Kidney (tissue), 14 donors: ENCODE data around the gene NTNG1. TPM values are rescaled to one million over a fixed set of nuclear protein-coding genes. Genes with fewer than 3 reads are reported as not detected.

Experiments used
- DNase-seq, 5 donors: peaks; one replicate each; pipeline ENCODE4 v3.0.0-alpha.2; 2013 to 2020
- FAIRE-seq: peaks from 2 replicates; lab custom pipeline; 2012; peaks lifted over from hg19 to GRCh38; lab: Jason Lieb, UNC
- H3K27ac ChIP-seq, 2 donors: one replicate each; pipeline ENCODE4 v1.7.0; 2013; ENCODE audit warnings: low read depth in 2 of 2, low read length in 2 of 2, inconsistent platforms in 1 of 2
- H3K27me3 ChIP-seq: one replicate; pipeline ENCODE4 v1.7.1; 2013; ENCODE audit warnings: low read length, inconsistent platforms; ENCODE audit not compliant: control insufficient read depth, insufficient read depth
- H3K36me3 ChIP-seq, 3 donors: one replicate each; pipeline versions ENCODE4 v1.7.0 to v1.7.1; 2013; ENCODE audit warnings: low read length in 3 of 3, control low read depth in 1 of 3, inconsistent platforms in 1 of 3; ENCODE audit not compliant: insufficient read depth in 3 of 3, control insufficient read depth in 2 of 3
- H3K4me1 ChIP-seq, 3 donors: one replicate each; pipeline versions ENCODE4 v1.7.0 to v1.7.1; 2013; ENCODE audit warnings: low read length in 3 of 3, inconsistent platforms in 1 of 3, low read depth in 1 of 3; ENCODE audit not compliant: control insufficient read depth in 2 of 3, insufficient read depth in 2 of 3
- H3K4me3 ChIP-seq, 3 donors: one replicate each; pipeline versions ENCODE4 v1.7.0 to v1.8.1; 2013; ENCODE audit warnings: low read length in 3 of 3, control low read depth in 1 of 3, inconsistent platforms in 1 of 3
- H3K9ac ChIP-seq, 3 donors: one replicate each; pipeline versions ENCODE4 v1.7.0 to v1.7.1; 2013; ENCODE audit warnings: low read length in 3 of 3, control low read depth in 1 of 3, inconsistent platforms in 1 of 3
- H3K9me3 ChIP-seq, 3 donors: one replicate each; pipeline versions ENCODE4 v1.7.0 to v1.7.1; 2013; ENCODE audit warnings: low read length in 3 of 3, control low read depth in 1 of 3, inconsistent platforms in 1 of 3; ENCODE audit not compliant: control insufficient read depth in 2 of 3, insufficient read depth in 1 of 3
- CTCF ChIP-seq: IDR thresholded peaks from 3 replicates; pipeline ENCODE4 v1.5.1; 2012; ENCODE audit warnings: mild to moderate bottlenecking, moderate library complexity, borderline replicate concordance; ENCODE audit not compliant: insufficient read depth; ENCODE audit errors: extremely low read depth
- intact Hi-C: fragments of 100-400 bp; cut with DNase I; formaldehyde crosslinking; loops from one replicate; pipeline ENCODE4 v1.11.1; 2022
- polyA plus RNA-seq: library from polyadenylated mRNA; stranded (reverse); fragments of 350-450 nt; fragmentation: Illumina TruSeq; extraction: RNeasy Lipid Tissue Mini Kit (QIAGEN cat#74804); gene quantifications from one replicate; pipeline ENCODE4 v1.2.3, GENCODE V29; 2014; ENCODE audit warnings: low read depth, low replicate concordance; ENCODE audit not compliant: insufficient read depth
- total RNA-seq: library from RNA; stranded (reverse); fragmentation: NEBNext Ultra II Directional; extraction: Animal tissue kit (Norgen Biotek cat#: 25700); gene quantifications from one replicate; pipeline ENCODE4 v1.2.1, GENCODE V29; 2021
- donor health status: control.
- donor health status: control.
- donor health status: control.
- donor health status: control.
- donor health status: control.
- donor health status: DM: yes; HTN: yes; CAD: no.
- donor health status: Normal renal cell carcinoma (clear cell type).

The NTNG1 gene
- total and polyA plus RNA-seq, 2 donors from 2014 or later = 2.8 to 7.7 TPM

DNA sequence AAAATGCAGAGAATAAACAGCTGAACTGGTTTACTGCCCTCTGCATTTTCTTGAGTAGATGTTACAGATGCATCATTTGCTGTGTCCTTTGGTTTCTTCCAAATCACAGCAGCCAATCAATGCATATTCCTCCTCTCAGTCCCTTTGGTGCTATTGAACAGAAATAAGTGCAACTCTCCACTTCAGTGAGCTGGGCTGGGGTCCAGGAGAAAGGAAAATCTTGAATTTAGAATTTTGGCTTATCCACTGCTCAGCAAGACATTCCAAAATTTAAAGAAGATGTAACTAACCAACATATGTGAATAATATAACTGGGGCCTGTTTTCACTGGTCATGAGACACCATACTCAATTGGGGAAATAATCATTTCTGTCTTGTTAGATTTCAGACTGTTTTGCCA, 45.2 kb upstream of the NTNG1 start:
- H3K9ac ChIP-seq = no peak overlapping the region
- H3K27ac ChIP-seq = no peak overlapping the region
- no peaks in the 10 kb centered on the region for H3K36me3 ChIP-seq
- TF ChIP-seq CTCF = no peak
- no peak overlapping the region for H3K4me3 ChIP-seq
- DNase-seq = no peak
- no peak for FAIRE-seq
- no peaks in the 10 kb centered on the region for H3K9me3 ChIP-seq
- no peaks in the 10 kb centered on the region for H3K27me3 ChIP-seq
- intact Hi-C loops = no loop called here
- H3K4me1 ChIP-seq = no peaks in the 10 kb centered on the region

DNA sequence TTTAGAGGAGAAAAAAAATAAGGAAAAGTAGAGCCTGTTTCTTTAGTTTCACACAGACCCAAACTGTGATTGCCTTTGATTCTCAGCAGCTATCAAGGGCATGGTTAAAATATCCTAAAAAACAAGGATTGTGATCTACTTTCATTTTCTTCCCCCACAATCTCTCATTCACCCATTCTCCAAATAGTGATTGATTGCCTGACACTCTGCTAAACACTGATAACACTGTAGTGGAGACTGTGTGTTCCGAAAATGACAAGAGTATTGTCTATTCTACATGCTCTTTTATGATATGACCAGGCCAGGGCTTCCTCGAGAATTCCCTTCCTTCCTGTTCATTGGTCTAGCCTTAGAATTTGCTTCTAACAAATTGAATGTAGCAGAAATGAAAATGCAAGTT, 44.1 kb upstream of the NTNG1 start:
- no peak overlapping the region for H3K4me3 ChIP-seq
- no peaks in the 10 kb centered on the region for H3K36me3 ChIP-seq
- H3K9ac ChIP-seq = no peak overlapping the region
- intact Hi-C loops = no loop called here
- no peaks in the 10 kb centered on the region for H3K4me1 ChIP-seq
- FAIRE-seq = no peak
- no peak overlapping the region for H3K27ac ChIP-seq
- no peaks in the 10 kb centered on the region for H3K9me3 ChIP-seq
- no peak for TF ChIP-seq CTCF
- DNase-seq = no peak
- no peaks in the 10 kb centered on the region for H3K27me3 ChIP-seq

- H3K9ac ChIP-seq = no peak overlapping the region
- H3K4me1 ChIP-seq = no peaks in the 10 kb centered on the region
- intact Hi-C loops = no loop called here
- DNase-seq (no peak), FAIRE-seq (no peak)
- no peaks in the 10 kb centered on the region for H3K9me3 ChIP-seq
- no peaks in the 10 kb centered on the region for H3K27me3 ChIP-seq
- H3K27ac ChIP-seq = no peak overlapping the region
- no peak for TF ChIP-seq CTCF
- H3K36me3 ChIP-seq = no peaks in the 10 kb centered on the region
- no peak overlapping the region for H3K4me3 ChIP-seq
These were observed 41.9 kb upstream of the NTNG1 start for GRCh38 chr1:107098961-107099360.

DNA sequence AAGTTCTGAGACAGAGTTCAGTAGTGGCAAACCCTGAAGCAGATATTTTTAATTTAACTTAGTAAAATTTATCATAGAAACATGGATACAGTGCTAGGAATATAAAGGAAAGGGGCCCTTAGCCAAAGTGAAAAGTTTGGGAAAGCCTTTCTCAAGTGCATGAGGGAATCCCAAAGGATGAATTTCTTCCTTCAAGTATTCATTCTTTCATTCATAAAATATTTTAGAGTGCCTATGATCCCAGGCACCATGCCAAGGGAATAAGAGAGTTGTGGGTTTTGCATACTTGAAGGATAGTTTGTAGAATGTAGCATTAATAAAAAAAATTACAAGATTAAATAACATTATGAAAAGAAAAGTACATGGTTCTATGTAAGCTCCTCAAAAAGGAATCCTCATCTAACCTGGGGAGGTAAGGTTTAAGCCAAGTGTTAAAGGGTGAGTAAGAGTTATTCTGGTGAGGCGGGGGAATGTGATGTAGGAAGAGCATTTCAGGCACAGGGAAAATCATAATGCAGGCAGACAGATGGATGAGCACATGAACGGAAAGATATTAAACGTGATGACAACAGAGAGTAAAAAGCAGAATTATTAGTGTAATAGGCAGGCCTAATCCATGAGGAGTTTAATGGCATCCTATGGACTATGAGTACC, 40.4 kb upstream of the NTNG1 start:
- TF ChIP-seq CTCF = no peak
- Histone ChIP-seq H3K36me3 (no peaks in the 10 kb centered on the region), H3K27me3 (no peaks in the 10 kb centered on the region), H3K4me1 (no peaks in the 10 kb centered on the region), H3K9ac (no peak overlapping the region), H3K27ac (no peak overlapping the region), H3K9me3 (no peaks in the 10 kb centered on the region), H3K4me3 (no peak overlapping the region)
- intact Hi-C loops = no loop called here
- no peak for FAIRE-seq
- no peak for DNase-seq
